ENCODE data around the gene DUOX2.
A peak's percentile ranks its signal among the peaks of the same experiment; 100 is the strongest.
"Not testable (repeated sequence)": the region's sequence is repeated elsewhere in the genome, so short reads cannot be mapped to it uniquely, and the experiment has no call there.

DUOX2 gene

GRCh38 chr15:45138814-45139765 is 25.1 kb upstream of the DUOX2 start:
- no peak for DNase-seq (ENCODE audit: low read depth, low spot score)

DNA sequence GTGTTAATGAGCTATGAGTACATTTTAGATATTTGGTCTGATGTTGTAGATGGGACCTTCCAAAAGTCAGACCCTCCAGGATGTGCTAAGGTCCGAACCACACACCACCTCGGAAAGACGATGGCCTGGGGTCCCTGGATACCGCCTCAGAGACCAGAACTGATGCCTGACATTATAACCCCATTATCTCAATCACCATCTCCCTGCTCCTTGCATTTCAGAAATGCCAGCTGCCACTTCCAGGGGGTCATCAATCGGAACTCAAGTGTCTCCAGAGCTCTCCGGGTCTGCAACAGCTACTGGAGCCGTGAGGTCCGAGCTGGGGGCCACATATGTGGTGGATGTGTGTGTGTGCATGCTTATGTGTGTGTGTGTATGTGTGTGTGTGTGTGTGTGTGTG is 23.7 kb upstream of the DUOX2 start:
- DNase-seq (ENCODE audit: low read depth, low spot score) = no peak

- DNase-seq (ENCODE audit: low read depth, low spot score) = no peak
These were observed 22.4 kb upstream of the DUOX2 start for GRCh38 chr15:45136378-45136764.

GRCh38 chr15:45135705-45136377 is 21.9 kb upstream of the DUOX2 start:
- not testable (repeated sequence) for DNase-seq (ENCODE audit: low read depth, low spot score)

DNA sequence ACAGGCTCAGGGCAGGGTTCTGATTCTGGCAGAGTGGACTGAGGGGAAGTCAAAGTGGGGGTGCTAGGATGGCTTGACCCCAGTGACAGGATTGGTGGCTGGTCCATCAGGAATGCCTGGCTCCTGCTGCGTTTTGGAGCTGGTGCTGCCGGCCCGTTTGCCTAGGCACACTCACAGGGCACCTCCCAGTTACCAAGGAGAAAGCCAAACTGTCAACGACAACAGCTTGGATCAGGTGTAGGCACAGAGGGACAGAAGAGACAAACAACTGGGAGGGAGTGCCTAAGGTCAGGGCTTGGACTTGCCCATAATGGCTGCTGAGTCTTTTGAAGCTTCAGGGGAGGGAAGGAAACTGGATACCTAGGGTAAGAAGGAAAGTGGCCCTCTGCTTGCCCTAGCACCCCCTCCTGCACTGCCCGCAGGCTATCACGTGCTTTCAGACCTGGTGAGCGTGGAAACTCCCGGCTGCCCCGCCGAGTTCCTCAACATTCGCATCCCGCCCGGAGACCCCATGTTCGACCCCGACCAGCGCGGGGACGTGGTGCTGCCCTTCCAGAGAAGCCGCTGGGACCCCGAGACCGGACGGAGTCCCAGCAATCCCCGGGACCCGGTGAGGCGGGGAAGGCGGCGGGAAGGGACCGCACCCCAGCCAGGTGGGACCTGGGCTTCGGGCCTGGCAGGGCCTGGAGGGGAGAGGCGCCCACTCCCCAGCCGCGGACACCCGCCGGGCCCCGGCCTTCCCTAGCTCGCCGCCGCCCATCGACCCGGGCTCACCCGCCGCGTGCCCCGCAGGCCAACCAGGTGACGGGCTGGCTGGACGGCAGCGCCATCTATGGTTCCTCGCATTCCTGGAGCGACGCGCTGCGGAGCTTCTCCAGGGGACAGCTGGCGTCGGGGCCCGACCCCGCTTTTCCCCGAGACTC is 21.0 kb upstream of the DUOX2 start:
- DNase-seq (ENCODE audit: low read depth, low spot score) = no peak

DNA sequence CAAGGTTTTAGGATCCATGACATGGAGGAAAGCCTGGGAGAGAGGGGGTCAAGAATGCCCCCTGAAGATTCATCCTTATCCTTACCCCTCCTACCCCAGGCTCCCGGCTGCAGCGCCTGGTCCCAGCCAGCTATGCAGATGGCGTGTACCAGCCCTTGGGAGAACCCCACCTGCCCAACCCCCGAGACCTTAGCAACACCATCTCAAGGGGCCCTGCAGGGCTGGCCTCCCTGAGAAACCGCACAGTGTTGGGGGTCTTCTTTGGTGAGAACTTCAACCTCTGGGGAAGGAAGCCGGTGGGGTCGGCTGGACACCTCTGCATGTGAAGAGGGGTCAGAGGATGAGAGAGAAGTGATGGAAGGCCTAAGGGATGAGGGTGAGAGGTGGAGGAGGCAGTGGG is 20.1 kb upstream of the DUOX2 start:
- no peak for DNase-seq (ENCODE audit: low read depth, low spot score)

GRCh38 chr15:45133561-45133920 is 19.6 kb upstream of the DUOX2 start:
- no peak for DNase-seq (ENCODE audit: low read depth, low spot score)

- DNase-seq (ENCODE audit: low read depth, low spot score) = no peak
These were observed 19.0 kb upstream of the DUOX2 start for GRCh38 chr15:45132844-45133560.

- DNase-seq (ENCODE audit: low read depth, low spot score) = no peak
These were observed 17.5 kb upstream of the DUOX2 start for GRCh38 chr15:45131510-45131909.

- DNase-seq (ENCODE audit: low read depth, low spot score) = no peak
These were observed 16.5 kb upstream of the DUOX2 start for GRCh38 chr15:45130291-45131000.

GRCh38 chr15:45129651-45130129 is 15.7 kb upstream of the DUOX2 start, which contains the start of the genes DUOX1 and DUOXA1:
Gene DUOX1 (plus strand): TSS chr15:45129994. CDS start chr15:45131967, 1,973 bp downstream.
Gene DUOXA1 (minus strand): TSS chr15:45129879. CDS start chr15:45123014, 6,865 bp downstream.
- no peak for DNase-seq (ENCODE audit: low read depth, low spot score)

GRCh38 chr15:45128971-45129639 is 15.1 kb upstream of the DUOX2 start:
- DNase-seq (ENCODE audit: low read depth, low spot score) = no peak

DNA sequence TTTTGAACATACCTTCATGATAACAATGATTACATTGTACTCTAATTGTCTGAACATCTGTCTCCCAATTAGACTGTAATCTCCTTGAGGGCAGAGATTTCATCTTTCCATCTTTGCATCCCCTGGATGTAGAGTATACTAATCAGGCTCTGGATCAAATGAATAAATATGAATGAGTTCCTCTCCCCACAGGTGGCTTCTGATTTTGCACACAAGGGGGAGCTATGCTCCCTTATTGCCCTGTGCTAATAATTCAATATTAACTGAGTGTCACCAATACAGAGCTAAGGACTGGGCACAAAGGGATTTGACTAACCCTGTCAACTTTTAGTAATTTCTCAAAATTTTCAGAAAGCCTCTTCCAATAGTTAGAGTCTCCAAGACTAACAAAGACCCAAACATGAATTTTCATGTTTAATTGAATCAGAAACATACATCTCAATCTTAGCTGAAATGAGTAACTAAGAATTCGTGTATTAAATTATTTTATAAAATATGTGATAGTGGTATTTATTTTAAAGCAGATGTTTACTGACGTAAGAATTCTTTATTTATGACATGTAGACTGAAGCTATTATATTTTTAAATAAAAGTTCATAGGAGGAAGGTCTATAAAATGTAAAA is 12.7 kb upstream of the DUOX2 start:
- DNase-seq (ENCODE audit: low read depth, low spot score) = peak; percentile 15

GRCh38 chr15:45123397-45123796 is 9.4 kb upstream of the DUOX2 start:
- no peak for DNase-seq (ENCODE audit: low read depth, low spot score)

DNA sequence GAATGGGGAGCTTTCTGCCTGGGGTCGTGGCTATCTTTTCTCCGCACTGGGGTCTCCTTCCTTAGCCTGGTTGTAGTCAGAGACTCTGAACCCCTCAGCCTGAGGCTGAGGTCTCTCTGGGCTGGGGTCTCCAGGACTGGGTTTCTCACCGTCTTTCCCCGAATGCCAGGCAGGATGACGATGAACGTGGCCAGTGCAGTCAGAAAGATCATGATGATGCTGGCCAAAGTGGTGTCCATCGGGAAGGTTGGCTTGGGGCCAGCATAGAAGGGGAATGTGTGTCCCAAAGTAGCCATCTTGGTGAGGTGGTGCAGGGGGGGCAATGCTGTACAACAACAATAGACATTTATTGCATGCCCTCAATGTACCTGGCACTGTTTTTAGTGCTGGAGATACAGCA is 8.7 kb upstream of the DUOX2 start:
- no peak for DNase-seq (ENCODE audit: low read depth, low spot score)

- DNase-seq (ENCODE audit: low read depth, low spot score) = no peak
These were observed 7.9 kb upstream of the DUOX2 start for GRCh38 chr15:45121706-45122417.

GRCh38 chr15:45121020-45121419 is 7.0 kb upstream of the DUOX2 start:
- DNase-seq (ENCODE audit: low read depth, low spot score) = no peak

Data from activated CD4-positive, CD25-positive, alpha-beta regulatory T cell treated with anti-CD3 and anti-CD28 coated beads, Interleukin-2, amount 50 U/mL, for 16 hours (primary cell).